Measurements from ENCODE around the gene TUBB2B.
"Not testable (repeated sequence)": the region's sequence is repeated elsewhere in the genome, so short reads cannot be mapped to it uniquely, and the experiment has no call there.

The TUBB2B gene

GRCh38 chr6:3188262-3188661, 39.2 kb downstream of the TUBB2B start:
- DNase-seq (ENCODE audit: low read depth in 2 of 2), result no peak

DNA sequence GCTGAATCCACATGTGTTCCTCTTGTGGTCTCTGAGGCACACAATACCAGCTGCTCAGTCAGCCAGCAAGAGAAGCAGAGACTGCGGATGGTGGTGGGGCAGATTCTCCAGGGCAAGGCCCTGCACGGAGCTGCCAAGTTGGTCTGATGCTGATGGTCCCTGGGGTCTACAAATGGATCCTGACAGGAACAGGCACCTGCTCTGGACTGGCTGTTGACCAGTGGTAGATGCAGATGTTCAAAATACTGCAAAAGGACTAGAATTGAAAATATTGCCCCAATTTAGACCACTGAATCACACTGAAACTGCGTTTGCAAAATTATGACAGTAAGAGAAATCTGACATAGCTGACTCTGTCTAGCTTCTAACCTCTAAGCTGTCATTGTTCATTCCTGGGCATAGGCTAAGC, 40.5 kb downstream of the TUBB2B start:
- no peak for DNase-seq (ENCODE audit: low read depth in 2 of 2)

GRCh38 chr6:3183066-3183465, 44.4 kb downstream of the TUBB2B start:
- DNase-seq (ENCODE audit: low read depth in 2 of 2), result no peak

DNA sequence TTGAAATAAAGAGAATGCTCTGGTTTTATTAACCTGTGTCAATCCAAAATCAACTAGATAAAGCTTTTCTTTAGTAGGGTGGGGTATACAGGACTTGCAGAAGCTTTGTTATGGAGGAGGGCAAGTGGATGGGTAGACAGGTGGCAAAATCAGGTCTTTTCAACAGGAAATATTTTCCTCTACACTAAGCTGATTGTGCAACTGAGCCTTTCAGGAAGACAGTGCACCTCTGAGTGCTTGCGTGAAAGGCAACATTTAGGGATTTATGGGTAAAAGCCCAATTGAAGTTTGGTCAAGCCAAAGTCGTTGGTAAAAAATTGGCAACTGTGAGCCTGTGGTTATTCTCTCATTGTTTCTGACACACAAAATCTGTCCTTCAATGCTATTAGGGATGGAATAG, 46.3 kb downstream of the TUBB2B start:
- no peak for DNase-seq (ENCODE audit: low read depth in 2 of 2)

- not testable (repeated sequence) for DNase-seq (ENCODE audit: low read depth in 2 of 2)
These were observed 47.5 kb downstream of the TUBB2B start for GRCh38 chr6:3179945-3180344.

GRCh38 chr6:3178666-3179065, 48.8 kb downstream of the TUBB2B start:
- not testable (repeated sequence) for DNase-seq (ENCODE audit: low read depth in 2 of 2)

DNA sequence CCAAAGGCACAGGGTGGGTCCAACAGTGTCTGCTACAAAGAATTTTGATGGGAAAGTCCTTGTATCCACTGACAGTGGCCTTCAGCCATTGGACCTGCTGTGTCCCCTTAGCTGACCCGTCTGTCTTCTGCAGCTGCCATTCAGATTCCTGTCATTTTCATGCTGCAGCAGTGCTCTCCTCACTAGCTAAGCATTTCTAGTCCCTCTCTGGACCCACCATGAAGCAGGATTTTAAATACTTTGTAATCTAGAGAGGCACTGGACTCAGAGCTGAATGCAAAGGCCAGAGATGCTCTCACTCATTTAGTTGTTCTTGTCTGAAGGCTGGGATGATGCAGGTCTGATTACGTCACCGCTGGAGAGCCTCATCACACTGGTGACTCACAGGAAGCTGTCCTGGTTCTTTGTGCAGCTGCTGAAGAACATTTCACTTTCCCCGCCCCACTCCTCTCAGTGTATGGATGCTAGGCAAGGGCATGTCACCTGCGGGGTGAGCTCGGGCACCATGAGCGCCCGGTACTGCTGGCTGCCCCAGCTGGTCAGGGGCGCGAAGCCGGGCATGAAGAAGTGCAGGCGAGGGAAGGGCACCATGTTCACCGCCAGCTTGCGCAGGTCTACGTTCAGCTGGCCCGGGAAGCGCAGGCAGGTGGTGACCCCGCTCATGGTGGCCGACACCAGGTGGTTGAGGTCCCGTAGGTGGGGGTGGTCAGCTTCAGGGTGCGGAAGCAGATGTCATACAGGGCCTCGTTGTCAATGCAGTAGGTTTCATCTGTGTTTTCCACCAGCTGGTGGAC, 50.7 kb downstream of the TUBB2B start:
- DNase-seq (ENCODE audit: low read depth in 2 of 2), result no peak

DNA sequence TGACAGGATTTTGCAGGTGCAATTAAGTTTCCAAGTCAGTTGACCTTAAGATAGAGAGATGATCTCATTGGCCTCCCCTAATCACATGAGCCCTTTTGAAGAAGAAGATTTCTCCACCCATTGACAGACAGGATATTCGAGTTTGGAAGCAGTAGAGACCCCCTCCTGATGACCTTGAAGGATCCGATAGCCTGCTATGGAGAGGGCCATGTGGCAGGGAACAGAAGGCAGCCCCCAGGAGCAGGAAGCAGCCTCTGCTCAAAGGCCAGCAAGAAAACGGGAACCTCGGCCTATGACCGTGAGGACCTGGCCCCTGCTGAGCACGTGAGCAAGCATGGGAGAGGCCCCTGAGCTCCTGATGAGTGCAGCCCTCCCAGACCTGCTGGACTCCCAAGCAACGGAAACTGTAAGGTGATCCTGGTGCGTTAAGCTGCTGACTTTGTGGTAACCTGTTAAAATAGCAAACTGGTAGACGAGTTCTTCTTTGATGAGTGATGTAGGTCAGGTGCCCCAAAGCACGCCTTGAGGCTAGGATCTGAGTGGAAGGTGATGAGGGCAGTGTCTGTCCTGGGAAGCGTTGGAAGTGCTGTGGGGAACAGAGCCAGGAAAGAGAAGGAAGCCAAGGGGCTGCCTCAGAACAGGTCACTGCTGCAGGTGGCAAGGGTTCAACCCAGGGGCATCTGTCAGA, 51.6 kb downstream of the TUBB2B start:
- DNase-seq (ENCODE audit: low read depth in 2 of 2), result no peak

Measured in stimulated activated CD4-positive, alpha-beta T cell treated with anti-CD3 and anti-CD28 coated beads, Interleukin-12 subunit alpha, Interleukin-12 subunit beta, amount 100 ng/mL, for 24 hours (primary cell).